GM19455 (cell line): ENCODE measurements around the gene KRT75.
"Not testable (repeated sequence)": the region's sequence is repeated elsewhere in the genome, so short reads cannot be mapped to it uniquely, and the experiment has no call there.

ENCODE experiments used
- ATAC-seq: cut with Tn5 transposase; IDR thresholded peaks from one replicate; pipeline ENCODE4 v1.9.1; 2021; ENCODE audit not compliant: unreplicated experiment

KRT75 gene

GRCh38 chr12:52418576-52419110, 15.5 kb downstream of the KRT75 start:
- ATAC-seq: no peak

- no peak for ATAC-seq
Observed at GRCh38 chr12:52417740-52418139, 16.4 kb downstream of the KRT75 start.

- ATAC-seq: no peak
Observed at GRCh38 chr12:52416795-52417194, 17.4 kb downstream of the KRT75 start.

- ATAC-seq: no peak
Observed at GRCh38 chr12:52415870-52416750, 18.1 kb downstream of the KRT75 start.

GRCh38 chr12:52414936-52415335, 19.2 kb downstream of the KRT75 start:
- no peak for ATAC-seq

GRCh38 chr12:52413782-52414345, 20.3 kb downstream of the KRT75 start:
- no peak for ATAC-seq

GRCh38 chr12:52413202-52413601, 21.0 kb downstream of the KRT75 start:
- ATAC-seq: no peak

GRCh38 chr12:52411815-52412214, 22.4 kb downstream of the KRT75 start:
- ATAC-seq: no peak

- not testable (repeated sequence) for ATAC-seq
Observed at GRCh38 chr12:52410589-52411248, 23.5 kb downstream of the KRT75 start.

- ATAC-seq: no peak
Observed at GRCh38 chr12:52407918-52408317, 26.3 kb downstream of the KRT75 start.

GRCh38 chr12:52405922-52406385, 28.2 kb downstream of the KRT75 start, which contains the start of gene KRT82:
KRT82 (minus strand) TSS chr12:52406335; CDS start chr12:52406277, 58 bp downstream.
- no peak for ATAC-seq

GRCh38 chr12:52404951-52405350, 29.2 kb downstream of the KRT75 start:
- ATAC-seq: no peak

GRCh38 chr12:52403561-52403960, 30.6 kb downstream of the KRT75 start:
- ATAC-seq: no peak

GRCh38 chr12:52402873-52403540, 31.2 kb downstream of the KRT75 start:
- ATAC-seq: no peak

- ATAC-seq: no peak
Observed at GRCh38 chr12:52402377-52402776, 31.8 kb downstream of the KRT75 start.

- no peak for ATAC-seq
Observed at GRCh38 chr12:52401926-52402325, 32.2 kb downstream of the KRT75 start.

GRCh38 chr12:52401526-52401925, 32.6 kb downstream of the KRT75 start:
- no peak for ATAC-seq

GRCh38 chr12:52400906-52401305, 33.3 kb downstream of the KRT75 start:
- ATAC-seq: no peak

- ATAC-seq: no peak
Observed at GRCh38 chr12:52399756-52400155, 34.4 kb downstream of the KRT75 start.

GRCh38 chr12:52398176-52398575, 36.0 kb downstream of the KRT75 start:
- no peak for ATAC-seq

- ATAC-seq: no peak
Observed at GRCh38 chr12:52396656-52397055, 37.5 kb downstream of the KRT75 start.
